Right lung (tissue), 5 donors: ENCODE measurements around the gene EGFR. TPM values are rescaled to one million over a fixed set of nuclear protein-coding genes. Genes with fewer than 3 reads are reported as not detected.
"Not testable (repeated sequence)": the region's sequence is repeated elsewhere in the genome, so short reads cannot be mapped to it uniquely, and the experiment has no call there.

ENCODE experiments used
- DNase-seq, 2 donors: peaks; one replicate each; pipeline ENCODE4 v3.0.0-alpha.2; 2013
- polyA plus RNA-seq, 5 donors: library from polyadenylated mRNA; unstranded; fragments of 120-200 nt; gene quantifications; one replicate each; pipeline versions ENCODE4 v1.2.1 to v1.2.3, GENCODE V29; 2013; ENCODE audit warnings: inconsistent platforms in 1 of 5, low replicate concordance in 1 of 5; ENCODE audit not compliant: insufficient read length in 5 of 5, insufficient read depth in 1 of 5

Gene EGFR
- polyA plus RNA-seq, 5 donors, result 37.0 to 55.7 (median 46.3) TPM

DNA sequence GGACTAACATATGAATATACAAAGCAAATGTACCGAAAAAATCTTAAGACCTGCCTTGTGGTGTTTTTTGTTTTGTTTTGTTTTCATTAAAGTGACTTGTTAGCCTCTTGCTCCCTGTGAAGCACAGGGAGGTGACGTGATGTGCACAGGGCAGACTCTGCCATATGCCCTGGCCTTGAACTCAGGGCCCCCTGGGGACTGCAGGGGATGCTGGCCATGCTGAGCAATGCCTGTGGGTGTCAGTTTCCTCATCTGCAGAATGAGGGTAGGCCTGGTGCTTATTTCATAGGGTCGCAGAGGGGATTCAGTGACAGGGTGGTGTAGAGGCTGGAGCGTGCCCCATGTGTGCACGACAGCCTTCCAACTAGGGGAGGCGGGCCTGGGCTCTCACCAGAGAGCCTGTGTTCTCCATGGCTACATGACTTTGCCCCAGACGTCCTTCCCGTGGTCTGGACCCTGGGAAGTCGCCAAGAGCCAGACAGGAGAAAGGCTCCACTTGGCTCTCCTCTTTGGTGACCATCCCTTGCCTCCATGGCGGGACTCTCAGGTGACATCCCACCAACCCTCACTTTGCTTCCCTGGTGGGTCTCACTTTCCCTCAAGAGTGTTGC lies 14.5 kb downstream of the EGFR start:
- DNase-seq, result no peak

DNA sequence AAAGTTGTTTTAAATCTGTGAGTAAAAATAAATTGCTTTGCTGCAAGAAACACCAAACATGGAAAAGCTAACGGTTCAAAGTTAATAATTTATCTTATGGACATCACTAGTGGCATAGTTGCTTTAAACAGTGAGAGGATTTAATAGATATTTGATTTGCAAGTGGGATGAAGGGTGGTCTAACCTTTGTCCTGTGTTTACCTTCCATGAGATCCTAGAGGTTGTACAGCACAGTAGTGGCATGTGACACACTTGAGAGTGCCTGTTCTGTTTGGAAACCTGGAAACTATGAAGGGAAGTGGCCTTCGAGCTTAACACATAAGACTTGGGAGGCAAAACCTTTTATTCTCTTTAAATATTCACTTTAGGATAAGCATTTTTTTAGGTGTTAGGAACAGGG lies 16.0 kb downstream of the EGFR start:
- DNase-seq, result no peak

DNA sequence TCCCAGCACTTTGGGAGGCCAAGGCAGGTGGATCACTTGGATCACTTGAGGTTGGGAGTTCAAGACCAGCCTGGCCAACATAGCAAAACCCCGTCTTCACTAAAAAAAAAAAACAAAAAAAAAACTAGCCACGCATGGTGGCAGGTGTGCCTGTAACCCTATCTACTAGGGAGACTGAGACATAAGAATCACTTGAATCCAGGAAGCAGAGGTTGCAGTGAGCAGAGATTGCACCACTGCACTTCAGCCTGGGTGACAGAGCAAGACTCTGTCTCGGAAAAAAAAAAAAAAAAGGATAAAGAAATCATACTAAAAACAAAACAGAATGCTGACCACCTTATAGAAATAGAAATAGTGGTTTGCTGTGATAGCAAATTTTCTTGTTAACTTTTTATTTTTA lies 16.6 kb downstream of the EGFR start:
- DNase-seq, result not testable (repeated sequence)

DNA sequence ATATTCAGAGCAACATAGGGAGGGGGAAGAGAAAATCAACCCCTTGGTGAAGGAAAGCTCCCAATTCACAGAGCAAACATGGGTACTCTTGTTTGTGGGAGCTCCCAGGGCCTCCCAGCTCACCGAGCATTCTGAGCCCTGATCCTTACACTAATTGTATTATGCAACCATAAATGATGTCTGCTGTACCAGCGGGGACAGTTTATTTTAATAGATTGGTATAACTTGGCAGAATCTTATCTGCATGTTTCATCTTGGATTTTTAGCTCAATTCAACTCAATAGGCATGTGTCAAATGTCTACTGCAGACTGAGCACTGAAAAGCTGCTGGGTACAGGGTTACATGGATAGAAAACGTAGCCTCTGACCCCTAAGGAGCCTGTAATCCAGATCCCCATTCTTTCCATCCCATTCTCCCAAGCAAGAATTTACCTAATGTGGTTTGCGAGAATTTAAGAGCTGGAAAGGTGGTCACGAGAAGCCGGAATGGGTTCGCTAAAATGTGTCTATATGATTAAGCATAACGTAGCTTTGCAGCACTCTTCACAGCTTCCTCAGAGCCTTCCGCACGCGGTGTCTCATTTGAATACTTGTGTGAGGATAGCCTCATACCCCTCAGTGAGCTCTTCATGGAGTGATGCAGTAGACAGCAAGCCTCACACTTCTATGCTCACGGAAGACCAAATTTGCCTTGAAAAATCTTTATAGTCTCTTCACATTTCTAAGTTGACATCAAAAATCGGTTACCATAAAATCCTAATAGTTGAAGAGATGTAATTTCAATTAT lies 18.3 kb downstream of the EGFR start:
- DNase-seq, result no peak

DNA sequence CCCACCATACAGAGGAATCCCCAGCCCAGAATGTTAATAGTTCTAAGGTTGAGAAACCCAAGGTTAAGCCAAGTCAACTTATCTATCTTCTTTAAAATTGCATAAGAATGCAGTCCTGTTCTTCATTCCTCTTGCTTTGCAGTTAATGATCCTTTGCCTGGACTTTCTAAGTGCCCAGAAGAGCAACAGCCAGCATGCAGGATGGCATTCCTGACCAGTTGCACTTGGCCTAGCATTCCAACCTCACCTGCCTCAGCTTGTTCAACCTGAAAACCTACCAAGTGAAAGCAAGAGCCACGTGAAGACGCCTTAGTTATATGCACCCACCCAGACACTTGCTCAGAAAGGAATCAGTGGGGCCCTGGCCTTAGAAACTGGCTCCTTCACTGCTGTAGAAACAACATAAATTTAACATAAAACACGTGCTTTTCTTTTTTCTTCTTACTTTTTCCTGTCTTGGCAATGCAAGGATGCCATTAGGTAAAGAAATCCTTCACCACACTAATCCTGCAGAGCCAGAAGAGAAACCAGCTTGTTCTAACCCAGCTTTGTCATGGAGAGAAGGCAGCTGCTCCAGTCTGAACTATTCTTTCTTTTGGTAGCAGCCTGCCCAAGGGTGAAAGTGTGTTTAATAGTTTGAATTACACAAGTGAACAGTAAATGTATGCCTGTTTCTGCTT lies 25.0 kb downstream of the EGFR start:
- DNase-seq, result no peak

GRCh38 chr7:55044371-55044717 lies 25.5 kb downstream of the EGFR start:
- DNase-seq, result no peak

- DNase-seq, result no peak
Observed at GRCh38 chr7:55044791-55045190, 26.0 kb downstream of the EGFR start.

DNA sequence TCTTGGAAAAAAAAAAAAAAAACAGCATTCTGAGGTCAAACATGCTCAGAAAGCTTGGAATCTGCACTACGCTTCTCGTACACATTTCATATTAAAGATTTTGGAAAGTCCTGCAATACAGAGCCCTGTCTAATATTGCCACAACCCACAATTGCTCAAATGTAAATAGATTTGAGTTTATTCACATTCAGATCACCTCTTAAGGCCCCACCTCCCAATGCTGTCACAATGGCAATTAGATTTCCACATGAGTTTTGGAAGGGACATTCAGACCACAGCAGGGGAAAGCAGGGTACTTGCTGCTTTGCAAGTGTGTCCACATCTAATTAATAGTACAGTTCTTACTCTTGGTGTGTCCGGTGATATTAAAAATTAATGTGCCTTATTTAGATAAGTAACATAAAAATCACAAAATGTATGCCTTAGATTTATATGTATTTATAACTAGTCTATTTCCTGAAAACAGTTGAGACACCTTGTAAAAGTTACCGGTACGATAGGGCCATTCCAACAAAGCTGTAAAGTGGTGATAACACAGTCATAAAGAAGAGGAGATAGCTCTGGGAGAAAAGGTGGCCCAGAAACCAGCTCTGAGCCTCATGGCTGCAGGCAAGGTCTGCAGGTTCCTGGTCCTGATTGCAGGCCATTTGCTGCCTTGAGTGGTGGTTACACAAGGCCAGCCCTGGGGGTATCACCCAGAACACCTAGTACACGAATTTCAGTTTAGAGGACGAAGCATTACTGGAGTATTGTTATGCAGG lies 27.9 kb downstream of the EGFR start:
- no peak for DNase-seq

GRCh38 chr7:55048221-55048859 lies 29.5 kb downstream of the EGFR start:
- no peak for DNase-seq

DNA sequence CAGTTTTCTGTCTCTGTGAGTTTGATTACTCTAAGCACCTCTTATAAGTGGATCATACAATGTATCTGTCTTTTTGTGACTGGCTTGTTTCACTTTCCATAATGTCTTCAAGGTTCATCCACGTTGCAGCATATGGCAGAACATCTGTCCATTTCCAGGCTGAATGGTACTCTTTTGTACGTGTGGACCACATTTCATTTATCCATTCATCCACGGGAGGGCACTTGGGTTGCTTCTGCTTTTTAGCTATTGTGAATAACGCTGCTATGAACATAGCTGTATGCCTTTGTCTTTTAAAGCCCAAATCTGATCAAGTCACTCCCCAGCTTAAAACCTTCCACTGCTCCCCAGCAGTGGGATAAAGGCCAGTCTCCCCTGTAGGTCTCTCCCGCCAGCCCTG lies 31.5 kb downstream of the EGFR start:
- DNase-seq, result no peak

GRCh38 chr7:55052081-55052480 lies 33.3 kb downstream of the EGFR start:
- DNase-seq, result no peak

DNA sequence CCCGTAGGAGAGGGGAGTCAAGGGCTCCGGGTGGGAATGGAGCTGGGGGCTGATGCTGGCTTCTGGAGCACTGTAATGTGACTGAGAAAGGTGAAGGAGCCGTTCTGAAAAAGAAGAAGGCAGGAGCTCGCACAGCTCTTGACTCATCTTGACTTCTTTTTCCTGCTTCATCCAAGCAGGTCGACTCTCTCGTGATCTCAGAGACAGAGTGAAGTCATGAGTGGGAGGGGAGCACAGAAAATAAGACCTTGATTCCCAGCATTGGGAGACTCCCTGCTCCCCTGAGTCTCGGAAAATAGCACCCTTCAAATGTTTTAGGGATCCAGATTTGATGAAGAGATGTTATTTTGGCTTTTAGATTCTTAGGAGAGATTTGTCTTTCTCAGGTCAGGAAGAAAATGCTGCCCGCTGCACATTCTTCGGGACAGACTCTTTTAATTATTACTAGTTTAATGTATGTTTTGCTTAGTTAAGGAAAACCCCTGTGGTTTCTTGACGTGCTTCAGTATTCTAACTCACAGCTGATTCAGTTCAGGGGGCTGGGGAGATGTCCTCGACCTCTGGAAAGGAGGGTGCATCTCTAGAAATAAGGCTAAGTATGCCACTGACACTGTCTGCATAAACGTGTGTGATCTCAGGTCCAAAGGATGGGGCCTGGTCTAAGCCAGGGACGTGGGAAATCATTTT lies 34.1 kb downstream of the EGFR start:
- DNase-seq, result no peak

GRCh38 chr7:55053651-55054571 lies 35.1 kb downstream of the EGFR start:
- DNase-seq, result no peak

DNA sequence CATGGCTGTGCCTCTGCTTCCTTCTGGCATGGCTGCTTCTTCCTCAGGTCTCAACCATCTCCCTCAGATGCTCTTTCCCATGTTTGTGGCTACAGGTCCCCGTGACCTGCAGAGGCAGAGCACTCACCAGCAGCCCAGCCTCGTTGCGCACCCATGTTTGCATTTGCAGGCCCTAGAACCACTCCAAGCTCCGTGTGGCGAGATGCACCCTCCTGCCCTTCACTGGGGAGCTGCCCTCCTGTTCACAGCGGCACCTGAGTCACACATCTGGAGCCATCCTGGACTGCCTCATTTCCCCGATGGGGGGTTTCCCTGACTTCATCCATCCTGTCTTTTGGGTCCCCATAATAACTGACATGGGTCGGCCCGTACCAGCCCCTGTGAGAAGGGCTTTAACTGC lies 35.9 kb downstream of the EGFR start:
- no peak for DNase-seq

GRCh38 chr7:55055479-55055878 lies 36.7 kb downstream of the EGFR start:
- no peak for DNase-seq

DNA sequence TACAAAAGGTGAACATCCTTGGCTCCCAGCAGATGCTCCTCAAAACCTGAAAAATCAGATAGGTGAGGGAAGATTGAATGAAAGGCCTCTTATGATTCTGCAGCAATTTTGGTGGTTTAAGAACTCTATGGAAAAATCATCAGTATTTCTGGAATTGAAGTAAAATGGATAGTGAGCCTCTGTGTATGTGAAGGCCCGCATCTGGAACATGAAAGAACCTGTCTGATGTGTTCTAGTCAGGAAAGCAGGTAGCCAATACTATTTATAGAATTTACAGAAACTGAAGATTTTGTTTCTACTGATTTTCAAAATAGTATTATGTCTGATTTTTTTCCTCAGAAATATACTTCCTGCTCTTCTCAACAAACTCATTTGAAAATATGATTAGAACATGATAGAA lies 37.3 kb downstream of the EGFR start:
- no peak for DNase-seq

DNA sequence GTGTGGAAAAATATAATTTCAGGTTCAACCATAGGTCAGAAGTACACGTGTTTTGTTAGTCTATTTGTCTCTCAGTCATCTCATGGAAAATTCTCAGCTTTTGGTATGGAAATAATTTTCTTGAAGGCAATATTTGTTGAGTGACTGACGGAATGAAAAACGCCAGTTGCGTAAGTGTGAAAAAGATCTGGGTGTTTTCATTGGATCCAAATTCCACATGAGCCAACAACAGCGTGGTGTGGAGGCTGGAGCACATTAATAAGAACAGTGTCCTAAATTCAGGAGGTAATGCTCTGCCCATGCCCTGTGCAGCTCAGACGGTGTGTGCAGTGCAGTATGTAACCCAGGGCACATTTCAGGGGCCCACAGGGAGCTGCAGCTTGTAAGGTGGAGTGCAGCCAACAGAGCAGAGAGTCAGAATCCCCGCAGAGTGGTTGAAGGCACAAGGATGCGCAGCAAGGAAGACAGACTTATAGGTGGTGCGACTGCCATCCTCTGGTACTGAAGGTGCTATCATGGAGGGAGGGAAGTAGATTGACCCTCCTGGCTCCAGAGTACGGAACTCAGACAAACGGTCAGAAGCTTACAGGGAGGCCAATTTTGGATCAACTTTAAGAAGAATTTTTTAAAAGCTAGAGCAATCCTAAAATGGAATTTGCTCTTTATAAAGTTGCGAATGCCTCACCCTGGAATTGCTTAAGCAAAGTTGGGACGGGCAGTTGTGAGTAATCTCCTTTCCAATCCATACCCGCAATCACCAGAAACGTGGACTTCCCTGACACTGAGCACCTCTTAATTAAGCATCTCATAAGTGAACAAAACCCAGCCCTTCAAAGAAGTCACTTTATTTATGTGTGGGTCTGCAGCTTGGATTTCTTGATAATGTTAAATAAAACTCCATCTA lies 38.0 kb downstream of the EGFR start:
- no peak for DNase-seq

- DNase-seq, result no peak
Observed at GRCh38 chr7:55058314-55058713, 39.5 kb downstream of the EGFR start.

DNA sequence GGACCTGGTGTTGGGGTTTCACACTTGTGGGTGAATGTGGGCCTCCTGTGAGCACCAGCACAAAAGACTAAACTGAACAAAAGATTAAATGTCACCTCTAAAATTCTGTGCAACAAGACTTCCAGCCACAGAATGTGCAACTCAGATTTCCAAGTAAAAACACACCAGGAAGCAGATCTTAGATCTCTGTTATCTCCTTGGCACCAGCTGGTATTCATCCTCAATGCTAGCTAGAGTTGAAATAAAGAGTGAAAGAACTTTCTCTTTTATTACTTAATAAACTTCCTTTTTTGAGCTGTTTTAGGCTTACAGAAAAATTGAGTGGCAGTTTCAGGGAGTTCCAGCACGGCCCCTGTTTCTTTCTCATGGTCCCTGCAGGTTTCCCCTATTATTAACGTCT lies 40.2 kb downstream of the EGFR start:
- no peak for DNase-seq
